Keratinocyte (primary cell): ENCODE data around the gene ZNF438.

Experiments
- CTCF ChIP-seq, 3 experiments: IDR thresholded peaks in 1 of 3; conservative IDR thresholded peaks in 1 of 3; optimal IDR thresholded peaks in 1 of 3; 2 replicates in 2 of 3; 3 replicates in 1 of 3; pipeline versions ENCODE3 to v1.5.1; 2011; ENCODE audit warnings: low read length in 3 of 3, mild to moderate bottlenecking in 3 of 3, moderate library complexity in 2 of 3, control low read depth in 1 of 3, inconsistent platforms in 1 of 3; ENCODE audit not compliant: insufficient read depth in 2 of 3; ENCODE audit errors: extremely low read depth in 1 of 3
- EZH2 ChIP-seq: IDR thresholded peaks from one replicate; pipeline ENCODE4 v1.6.1; 2012; ENCODE audit warnings: inconsistent platforms, mild to moderate bottlenecking, low read length, moderate library complexity

GRCh38 chr10:30882281-30882680, 149.4 kb downstream of the ZNF438 start:
- TF ChIP-seq CTCF (optimal IDR thresholded peaks at IDR 0.05 in 1 of 3, IDR thresholded peaks at IDR 0.05 in 1 of 3, conservative IDR thresholded peaks at IDR 0.05 in 1 of 3; ENCODE audit: extremely low read depth in 1 of 3, insufficient read depth in 2 of 3, low read length in 3 of 3) (no peak), EZH2 (no peak)
